HepG2 (cell line): ENCODE results near the gene IQGAP3. TPM values are rescaled to one million over a fixed set of nuclear protein-coding genes. Genes with fewer than 3 reads are reported as not detected.

ENCODE experiments used
- CHCHD3 ChIP-seq: sonication (generic); formaldehyde crosslinking; IDR thresholded peaks from 2 replicates; pipeline ENCODE4 v1.8.0; 2022; ENCODE audit warnings: mild to moderate bottlenecking, missing genetic modification reagents, moderate library complexity
- CTCF ChIP-seq: sonication (generic); formaldehyde crosslinking; IDR thresholded peaks from 2 replicates; pipeline ENCODE4 v1.5.0; 2020; ENCODE audit warnings: mild to moderate bottlenecking, missing genetic modification reagents, moderate library complexity
- ELF1 ChIP-seq: sonication (generic); formaldehyde crosslinking; IDR thresholded peaks from 2 replicates; pipeline ENCODE4 v1.4.0; 2020; ENCODE audit warnings: missing genetic modification reagents
- FUBP1 ChIP-seq: sonication (generic); formaldehyde crosslinking; IDR thresholded peaks from 2 replicates; pipeline ENCODE4 v1.5.1; 2020; ENCODE audit warnings: missing genetic modification reagents, mild to moderate bottlenecking, borderline replicate concordance
- HDAC1 ChIP-seq: sonication (generic); formaldehyde crosslinking; IDR thresholded peaks from 2 replicates; pipeline ENCODE4 v1.5.1; 2020; ENCODE audit warnings: mild to moderate bottlenecking, missing genetic modification reagents
- HINFP ChIP-seq: sonication (generic); formaldehyde crosslinking; IDR thresholded peaks from 2 replicates; pipeline ENCODE4 v1.4.0; 2020; ENCODE audit warnings: low read depth, mild to moderate bottlenecking, missing genetic modification reagents
- HMG20B ChIP-seq: conservative IDR thresholded peaks from 2 replicates; pipeline ENCODE4 v1.6.1; 2016; ENCODE audit warnings: missing genetic modification reagents, missing compliant biosample characterization
- HOXA3 ChIP-seq: sonication (generic); formaldehyde crosslinking; IDR thresholded peaks from 2 replicates; pipeline ENCODE4 v1.5.0; 2020; ENCODE audit warnings: missing genetic modification reagents
- KDM2A ChIP-seq: sonication (generic); formaldehyde crosslinking; IDR thresholded peaks from 2 replicates; pipeline ENCODE4 v1.4.0; 2020; ENCODE audit warnings: low read depth, missing genetic modification reagents, borderline replicate concordance
- KLF9 ChIP-seq: IDR thresholded peaks from 2 replicates; pipeline ENCODE4 v1.6.1; 2016; ENCODE audit warnings: low read depth
- KMT2B ChIP-seq: IDR thresholded peaks from 2 replicates; pipeline ENCODE4 v1.6.1; 2016; ENCODE audit warnings: missing genetic modification reagents, missing compliant biosample characterization
- MAFG ChIP-seq: sonication (generic); formaldehyde crosslinking; IDR thresholded peaks from 2 replicates; pipeline ENCODE4 v1.5.1; 2020; ENCODE audit warnings: mild to moderate bottlenecking, missing genetic modification reagents
- PHF5A ChIP-seq: IDR thresholded peaks from one replicate; pipeline ENCODE4 v1.6.1; 2018; ENCODE audit warnings: low read depth, missing genetic modification reagents; ENCODE audit not compliant: unreplicated experiment
- STAG1 ChIP-seq: sonication (generic); formaldehyde crosslinking; IDR thresholded peaks from 2 replicates; pipeline ENCODE4 v1.4.0; 2020; ENCODE audit warnings: missing genetic modification reagents
- TARDBP ChIP-seq: sonication (generic); formaldehyde crosslinking; IDR thresholded peaks from 2 replicates; pipeline ENCODE4 v1.8.0; 2022; ENCODE audit warnings: mild to moderate bottlenecking, missing genetic modification reagents
- ZBTB33 ChIP-seq: sonication (generic); formaldehyde crosslinking; IDR thresholded peaks from 2 replicates; pipeline ENCODE4 v1.4.0; 2020; ENCODE audit warnings: missing genetic modification reagents
- ZFP91 ChIP-seq: sonication (generic); formaldehyde crosslinking; IDR thresholded peaks from 2 replicates; pipeline ENCODE4 v1.9.0; 2022; ENCODE audit warnings: missing genetic modification reagents, mild to moderate bottlenecking, borderline replicate concordance
- ZNF136 ChIP-seq: sonication (generic); formaldehyde crosslinking; IDR thresholded peaks from 2 replicates; pipeline ENCODE4 v1.8.1; 2022; ENCODE audit warnings: low read depth, mild to moderate bottlenecking, moderate library complexity, missing genetic modification reagents
- ZNF263 ChIP-seq: sonication (generic); formaldehyde crosslinking; IDR thresholded peaks from 2 replicates; pipeline ENCODE4 v1.4.0; 2020; ENCODE audit warnings: missing genetic modification reagents
- ZNF773 ChIP-seq: sonication (generic); formaldehyde crosslinking; IDR thresholded peaks from 2 replicates; pipeline ENCODE4 v1.4.0; 2020; ENCODE audit warnings: missing genetic modification reagents, borderline replicate concordance
- polyA plus RNA-seq, 8 experiments: library from polyadenylated mRNA; depleted of rRNA in 3 of 8; stranded (reverse) in 7 of 8; unstranded in 1 of 8; fragments of >200 nt; fragmentation: Illumina TruSeq in 4 of 8; extraction: Trizol in 4 of 8; gene quantifications; 2 replicates each; pipeline versions ENCODE4 v1.2.1 to v1.2.3, GENCODE V29; 2011 to 2016; ENCODE audit warnings: low read depth in 4 of 8, missing spikeins in 1 of 8, mixed read lengths in 1 of 8; ENCODE audit not compliant: insufficient read depth in 1 of 8
- total RNA-seq, 5 experiments: library from RNA; depleted of rRNA; stranded (reverse); fragments of >200 nt; fragmentation: Illumina TruSeq; extraction: Trizol; gene quantifications; 2 replicates each; pipeline ENCODE4 v1.2.3, GENCODE V29; 2016; ENCODE audit warnings: low read depth in 1 of 5

The IQGAP3 gene
- total and polyA plus RNA-seq, 2 of the 13 experiments (the other 11 are each of a cell fraction or from before 2014, with no cell fraction given), result 13.5 to 14.1 TPM

- no peak for TF ChIP-seq HDAC1
- TF ChIP-seq ZBTB33 (CRISPR knock-in tag), result peak; percentile 99
- TF ChIP-seq KLF9 (CRISPR knock-in tag), result no peak
- peak; percentile 51; the same call in 1 of the 2 replicates for TF ChIP-seq ZFP91 (CRISPR knock-in tag)
- no peak for TF ChIP-seq KDM2A (CRISPR knock-in tag)
- no peak for TF ChIP-seq MAFG (CRISPR knock-in tag)
- no peak for TF ChIP-seq HINFP (CRISPR knock-in tag)
- no peak for TF ChIP-seq CHCHD3 (CRISPR knock-in tag)
- TF ChIP-seq CTCF (CRISPR knock-in tag), result peak; percentile 62
- no peak for TF ChIP-seq ZNF773 (CRISPR knock-in tag)
- no peak for TF ChIP-seq TARDBP (CRISPR knock-in tag)
- TF ChIP-seq ZNF263 (CRISPR knock-in tag), result 0 out of 2 replicates have a peak, but pooled peaks have one; percentile 57
- no peak for TF ChIP-seq KMT2B (CRISPR knock-in tag)
- TF ChIP-seq HMG20B (CRISPR knock-in tag), result no peak
- TF ChIP-seq PHF5A (CRISPR knock-in tag), result no peak
- no peak for TF ChIP-seq ELF1 (CRISPR knock-in tag)
- no peak for TF ChIP-seq FUBP1
- 0 out of 2 replicates have a peak, but pooled peaks have one; percentile 30 for TF ChIP-seq HOXA3 (CRISPR knock-in tag)
- TF ChIP-seq STAG1 (CRISPR knock-in tag), result peak; percentile 42
- no peak for TF ChIP-seq ZNF136 (CRISPR knock-in tag)
Observed at GRCh38 chr1:156480411-156481192, 91.8 kb downstream of the IQGAP3 start (continued).
